ENCODE data around the gene MAP4K4.

The MAP4K4 gene

GRCh38 chr2:101808006-101808562 is 110.6 kb downstream of the MAP4K4 start:
- TF ChIP-seq EZH2phosphoT487 (conservative IDR thresholded peaks at IDR 0.05; ENCODE audit: low read length): no peak
- TF ChIP-seq, protein P1, sequence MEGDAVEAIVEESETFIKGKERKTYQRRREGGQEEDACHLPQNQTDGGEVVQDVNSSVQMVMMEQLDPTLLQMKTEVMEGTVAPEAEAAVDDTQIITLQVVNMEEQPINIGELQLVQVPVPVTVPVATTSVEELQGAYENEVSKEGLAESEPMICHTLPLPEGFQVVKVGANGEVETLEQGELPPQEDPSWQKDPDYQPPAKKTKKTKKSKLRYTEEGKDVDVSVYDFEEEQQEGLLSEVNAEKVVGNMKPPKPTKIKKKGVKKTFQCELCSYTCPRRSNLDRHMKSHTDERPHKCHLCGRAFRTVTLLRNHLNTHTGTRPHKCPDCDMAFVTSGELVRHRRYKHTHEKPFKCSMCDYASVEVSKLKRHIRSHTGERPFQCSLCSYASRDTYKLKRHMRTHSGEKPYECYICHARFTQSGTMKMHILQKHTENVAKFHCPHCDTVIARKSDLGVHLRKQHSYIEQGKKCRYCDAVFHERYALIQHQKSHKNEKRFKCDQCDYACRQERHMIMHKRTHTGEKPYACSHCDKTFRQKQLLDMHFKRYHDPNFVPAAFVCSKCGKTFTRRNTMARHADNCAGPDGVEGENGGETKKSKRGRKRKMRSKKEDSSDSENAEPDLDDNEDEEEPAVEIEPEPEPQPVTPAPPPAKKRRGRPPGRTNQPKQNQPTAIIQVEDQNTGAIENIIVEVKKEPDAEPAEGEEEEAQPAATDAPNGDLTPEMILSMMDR (IDR thresholded peaks at IDR 0.05; ENCODE audit: insufficient read depth, low read length, poor library complexity, severe bottlenecking): no peak
- Histone ChIP-seq H2AFZ (ENCODE audit: low read depth, low read length, severe bottlenecking) (no peak overlapping the region), H3K27ac (ENCODE audit: low read depth, low read length) (no peak overlapping the region), H3F3A (ENCODE audit: insufficient read depth) (no peaks in the 10 kb centered on the region), H3K9ac (ENCODE audit: low read length) (no peak overlapping the region), H4K20me1 (ENCODE audit: low read depth, low read length) (no peaks in the 10 kb centered on the region; the same call in 1 of the 2 replicates), H3K4me3 (ENCODE audit: insufficient read depth, low read length, poor library complexity, severe bottlenecking) (no peak overlapping the region), H3K79me2 (ENCODE audit: insufficient read depth, low read length) (peaks cover 96% of the 10 kb centered on the region), H3K9me3 (ENCODE audit: insufficient read depth, low read length) (no peaks in the 10 kb centered on the region), H3K9me2 (replicated peaks; ENCODE audit: insufficient read depth, low read length) (no peaks in the 10 kb centered on the region), H3K36me3 (ENCODE audit: low read length) (no peaks in the 10 kb centered on the region), H3K4me2 (ENCODE audit: low read depth, low read length, poor library complexity, severe bottlenecking) (no peak overlapping the region), H3K27me3 (ENCODE audit: low read length) (no peaks in the 10 kb centered on the region)

- Histone ChIP-seq H3K9ac (ENCODE audit: low read length) (no peak overlapping the region), H3K9me2 (replicated peaks; ENCODE audit: insufficient read depth, low read length) (no peaks in the 10 kb centered on the region), H3K4me3 (ENCODE audit: insufficient read depth, low read length, poor library complexity, severe bottlenecking) (no peak overlapping the region), H3K79me2 (ENCODE audit: insufficient read depth, low read length) (peaks cover 96% of the 10 kb centered on the region), H2AFZ (ENCODE audit: low read depth, low read length, severe bottlenecking) (no peak overlapping the region), H3K27me3 (ENCODE audit: low read length) (no peaks in the 10 kb centered on the region), H3K36me3 (ENCODE audit: low read length) (no peaks in the 10 kb centered on the region), H3K9me3 (ENCODE audit: insufficient read depth, low read length) (no peaks in the 10 kb centered on the region), H3K27ac (ENCODE audit: low read depth, low read length) (no peak overlapping the region), H4K20me1 (ENCODE audit: low read depth, low read length) (peaks cover 9% of the 10 kb centered on the region; the same call in 1 of the 2 replicates), H3K4me2 (ENCODE audit: low read depth, low read length, poor library complexity, severe bottlenecking) (no peak overlapping the region), H3F3A (ENCODE audit: insufficient read depth) (peaks cover 5% of the 10 kb centered on the region; the same call in 1 of the 2 replicates)
- TF ChIP-seq, protein P1 (IDR thresholded peaks at IDR 0.05; ENCODE audit: insufficient read depth, low read length, poor library complexity, severe bottlenecking): no peak
- no peak for TF ChIP-seq EZH2phosphoT487 (conservative IDR thresholded peaks at IDR 0.05; ENCODE audit: low read length)
Observed at GRCh38 chr2:101809698-101810097, 112.2 kb downstream of the MAP4K4 start.

GRCh38 chr2:101811226-101812015 is 113.9 kb downstream of the MAP4K4 start:
- Histone ChIP-seq H4K20me1 (ENCODE audit: low read depth, low read length) (peaks cover 18% of the 10 kb centered on the region), H3K27ac (ENCODE audit: low read depth, low read length) (no peak overlapping the region), H2AFZ (ENCODE audit: low read depth, low read length, severe bottlenecking) (no peak overlapping the region), H3K9me3 (ENCODE audit: insufficient read depth, low read length) (no peaks in the 10 kb centered on the region), H3K79me2 (ENCODE audit: insufficient read depth, low read length) (peaks cover 96% of the 10 kb centered on the region), H3K36me3 (ENCODE audit: low read length) (no peaks in the 10 kb centered on the region), H3K9ac (ENCODE audit: low read length) (no peak overlapping the region), H3K4me3 (ENCODE audit: insufficient read depth, low read length, poor library complexity, severe bottlenecking) (no peak overlapping the region), H3K4me2 (ENCODE audit: low read depth, low read length, poor library complexity, severe bottlenecking) (no peak overlapping the region), H3K27me3 (ENCODE audit: low read length) (no peaks in the 10 kb centered on the region), H3K9me2 (replicated peaks; ENCODE audit: insufficient read depth, low read length) (no peaks in the 10 kb centered on the region), H3F3A (ENCODE audit: insufficient read depth) (peaks cover 5% of the 10 kb centered on the region; the same call in 1 of the 2 replicates)
- no peak for TF ChIP-seq EZH2phosphoT487 (conservative IDR thresholded peaks at IDR 0.05; ENCODE audit: low read length)
- TF ChIP-seq, protein P1 (IDR thresholded peaks at IDR 0.05; ENCODE audit: insufficient read depth, low read length, poor library complexity, severe bottlenecking): no peak
